Uterus (tissue), 4 donors: ENCODE measurements around the gene DHODH. TPM values are rescaled to one million over a fixed set of nuclear protein-coding genes. Genes with fewer than 3 reads are reported as not detected.

Source experiments
- DNase-seq, 2 donors: peaks; one replicate each; pipeline ENCODE4 v3.0.0-alpha.2; 2019 to 2020
- H3K27ac ChIP-seq, 2 donors: fragments of 200-600 bp; sonication (generic); 1 replicate in 1 of 2; 2 replicates in 1 of 2; pipeline ENCODE4 v1.5.1; 2016 to 2018
- H3K27me3 ChIP-seq, 2 donors: fragments of 200-600 bp; sonication (generic); one replicate each; pipeline ENCODE4 v1.5.1; 2018 to 2019; ENCODE audit warnings: control low read depth in 1 of 2
- H3K36me3 ChIP-seq, 2 donors: fragments of 200-600 bp; sonication (generic); one replicate each; pipeline ENCODE4 v1.5.1; 2019; ENCODE audit warnings: control low read depth in 1 of 2
- H3K4me1 ChIP-seq, 2 donors: fragments of 200-600 bp; sonication (generic); one replicate each; pipeline ENCODE4 v1.5.1; 2018 to 2019; ENCODE audit warnings: control low read depth in 1 of 2
- H3K4me3 ChIP-seq, 2 donors: fragments of 200-600 bp; sonication (generic); 1 replicate in 1 of 2; 2 replicates in 1 of 2; pipeline ENCODE4 v1.5.1; 2018 to 2019; ENCODE audit warnings: mild to moderate bottlenecking in 1 of 2
- H3K9me3 ChIP-seq, 2 donors: fragments of 200-600 bp; sonication (generic); one replicate each; pipeline ENCODE4 v1.5.1; 2019; ENCODE audit warnings: control low read depth in 1 of 2
- POLR2A ChIP-seq, 2 donors: fragments of 450-650 bp; IDR thresholded peaks; one replicate each; pipeline ENCODE4 v1.6.1; 2016; ENCODE audit warnings: antibody characterized with exemption in 2 of 2, mild to moderate bottlenecking in 1 of 2, moderate library complexity in 1 of 2
- intact Hi-C: fragments of 100-400 bp; cut with DNase I; formaldehyde crosslinking; loops from one replicate; pipeline ENCODE4 v1.15.1; 2023; ENCODE audit warnings: low total_unique reads
- total RNA-seq, 4 donors: library from RNA; depleted of rRNA in 3 of 4; stranded (reverse); fragments of >200 nt in 3 of 4; gene quantifications; one replicate each; pipeline versions ENCODE4 v1.1.0 to v1.2.4, GENCODE V29; 2014 to 2023
- TF ChIP-seq, protein P1 (sequence below), 4 experiments: fragments of 200-600 bp in 2 of 4; fragments of 450-650 bp in 2 of 4; sonication (generic) in 2 of 4; IDR thresholded peaks; one replicate each; pipeline ENCODE4 v1.5.1; 2016 to 2019; ENCODE audit warnings: antibody characterized with exemption in 4 of 4, mild to moderate bottlenecking in 2 of 4, moderate library complexity in 1 of 4
- donor health status: DM: yes; HTN: yes; CAD: no.

The DHODH gene
- total RNA-seq, 4 donors from 2014 or later, result 1.8 to 14.7 (median 7.1) TPM

DNA sequence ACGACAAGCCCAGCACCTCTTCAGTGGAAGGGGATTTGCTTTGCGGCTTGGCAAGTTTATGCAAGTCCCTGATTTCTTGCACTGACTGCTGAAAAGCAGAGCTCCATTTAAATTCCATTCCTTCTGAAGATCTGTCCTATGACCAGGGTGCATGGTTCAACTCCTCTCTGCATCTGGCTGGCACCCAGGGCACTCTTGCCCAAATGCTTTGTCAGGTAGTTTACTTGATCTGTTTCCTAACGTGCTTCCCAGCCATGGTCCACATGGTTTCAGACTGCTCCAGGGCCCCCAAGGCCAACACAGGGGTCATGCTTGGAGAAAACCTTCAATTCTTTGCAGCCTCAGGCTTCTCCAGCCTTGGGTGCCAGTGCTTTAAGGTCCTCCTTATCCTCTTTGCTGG is 34.5 kb downstream of the DHODH start:
- intact Hi-C loops, result no loop called here
- TF ChIP-seq POLR2A (IDR thresholded peaks at IDR 0.05), result no peak
- TF ChIP-seq, protein P1, sequence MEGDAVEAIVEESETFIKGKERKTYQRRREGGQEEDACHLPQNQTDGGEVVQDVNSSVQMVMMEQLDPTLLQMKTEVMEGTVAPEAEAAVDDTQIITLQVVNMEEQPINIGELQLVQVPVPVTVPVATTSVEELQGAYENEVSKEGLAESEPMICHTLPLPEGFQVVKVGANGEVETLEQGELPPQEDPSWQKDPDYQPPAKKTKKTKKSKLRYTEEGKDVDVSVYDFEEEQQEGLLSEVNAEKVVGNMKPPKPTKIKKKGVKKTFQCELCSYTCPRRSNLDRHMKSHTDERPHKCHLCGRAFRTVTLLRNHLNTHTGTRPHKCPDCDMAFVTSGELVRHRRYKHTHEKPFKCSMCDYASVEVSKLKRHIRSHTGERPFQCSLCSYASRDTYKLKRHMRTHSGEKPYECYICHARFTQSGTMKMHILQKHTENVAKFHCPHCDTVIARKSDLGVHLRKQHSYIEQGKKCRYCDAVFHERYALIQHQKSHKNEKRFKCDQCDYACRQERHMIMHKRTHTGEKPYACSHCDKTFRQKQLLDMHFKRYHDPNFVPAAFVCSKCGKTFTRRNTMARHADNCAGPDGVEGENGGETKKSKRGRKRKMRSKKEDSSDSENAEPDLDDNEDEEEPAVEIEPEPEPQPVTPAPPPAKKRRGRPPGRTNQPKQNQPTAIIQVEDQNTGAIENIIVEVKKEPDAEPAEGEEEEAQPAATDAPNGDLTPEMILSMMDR (IDR thresholded peaks at IDR 0.05), result no peak
- H3K27me3 ChIP-seq, result no peaks in the 10 kb centered on the region

DNA sequence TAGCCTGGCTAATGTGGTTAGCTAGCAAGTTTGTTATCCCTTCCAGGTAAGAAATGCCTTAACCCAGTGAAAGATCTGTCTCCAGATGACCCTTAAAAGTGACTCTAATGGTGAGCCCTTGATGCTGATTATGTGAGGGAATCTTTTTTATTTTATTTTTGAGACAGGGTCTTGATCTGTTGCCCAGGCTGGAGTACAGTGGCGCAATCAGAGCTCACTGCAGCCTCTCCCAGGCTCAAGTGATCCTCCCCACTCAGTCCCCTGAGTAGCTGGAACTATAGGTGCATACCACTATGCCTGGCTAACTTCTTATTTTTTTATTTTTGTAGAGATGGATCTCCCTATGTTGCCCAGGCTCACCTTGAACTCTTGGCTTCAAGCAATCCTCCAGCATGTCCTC is 35.0 kb downstream of the DHODH start:
- Histone ChIP-seq H3K4me3 (no peak overlapping the region), H3K4me1 (no peaks in the 10 kb centered on the region), H3K27ac (no peak overlapping the region), H3K9me3 (no peaks in the 10 kb centered on the region), H3K27me3 (no peaks in the 10 kb centered on the region), H3K36me3 (no peaks in the 10 kb centered on the region)
- TF ChIP-seq, protein P1 (IDR thresholded peaks at IDR 0.05), result no peak
- no peak for TF ChIP-seq POLR2A (IDR thresholded peaks at IDR 0.05)
- intact Hi-C loops, result no loop called here
- no peak for DNase-seq

More for the DNA sequence above, 34.5 kb downstream of the DHODH start:
- H3K27ac ChIP-seq, result no peak overlapping the region
- no peaks in the 10 kb centered on the region for H3K9me3 ChIP-seq
- no peaks in the 10 kb centered on the region for H3K36me3 ChIP-seq
- H3K4me1 ChIP-seq, result no peaks in the 10 kb centered on the region
- H3K4me3 ChIP-seq, result no peak overlapping the region
- DNase-seq, result no peak

DNA sequence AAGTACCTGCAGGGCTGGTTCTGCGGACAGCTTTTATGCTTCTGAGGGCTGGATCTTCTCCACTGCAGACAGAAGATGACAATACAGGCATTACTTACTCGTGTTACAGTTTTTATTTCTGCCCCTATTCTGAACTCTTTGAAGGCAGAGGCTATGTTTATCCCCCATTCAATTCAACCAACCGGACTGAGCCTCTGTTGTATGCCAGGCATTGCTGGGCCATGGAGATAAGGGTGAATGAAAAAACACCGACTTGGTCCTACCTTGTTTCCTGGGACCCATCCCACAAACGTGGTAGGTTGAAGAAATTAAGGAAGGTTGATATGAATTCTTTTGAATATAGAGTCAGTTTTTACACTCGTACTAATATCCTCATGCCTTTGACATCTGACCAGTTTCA is 35.8 kb downstream of the DHODH start:
- Histone ChIP-seq H3K27ac (no peak overlapping the region), H3K27me3 (no peaks in the 10 kb centered on the region), H3K9me3 (no peaks in the 10 kb centered on the region), H3K4me1 (no peaks in the 10 kb centered on the region), H3K36me3 (no peaks in the 10 kb centered on the region), H3K4me3 (no peak overlapping the region)
- no peak for DNase-seq
- intact Hi-C loops, result no loop called here
- TF ChIP-seq, protein P1 (IDR thresholded peaks at IDR 0.05), result no peak
- no peak for TF ChIP-seq POLR2A (IDR thresholded peaks at IDR 0.05)

DNA sequence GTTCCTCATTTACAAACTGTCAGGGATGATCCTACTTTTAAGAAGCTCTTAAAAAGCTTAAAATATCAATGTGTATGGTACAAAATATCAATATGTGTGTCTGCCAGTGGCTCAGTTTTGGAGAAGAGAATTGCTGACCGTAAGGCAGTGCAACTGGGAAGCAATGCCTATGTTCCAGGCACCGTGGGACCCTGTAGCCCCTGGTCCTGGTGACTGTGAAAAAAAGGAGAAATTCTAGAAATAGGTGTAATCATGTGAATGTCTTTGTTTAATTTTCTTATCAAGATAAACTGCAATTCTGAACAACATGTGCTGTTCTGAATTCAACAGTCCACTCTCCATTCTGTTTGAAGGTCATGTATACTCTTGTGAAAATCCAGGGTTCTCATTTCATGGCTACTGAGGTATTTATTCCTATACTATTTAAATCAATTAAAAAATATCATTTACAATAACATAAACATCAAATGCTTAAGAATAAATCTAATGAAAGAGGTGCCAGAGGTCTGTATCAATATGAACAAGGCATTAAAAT is 36.3 kb downstream of the DHODH start:
- TF ChIP-seq, protein P1 (IDR thresholded peaks at IDR 0.05), result no peak
- no peak overlapping the region for H3K4me3 ChIP-seq

DNA sequence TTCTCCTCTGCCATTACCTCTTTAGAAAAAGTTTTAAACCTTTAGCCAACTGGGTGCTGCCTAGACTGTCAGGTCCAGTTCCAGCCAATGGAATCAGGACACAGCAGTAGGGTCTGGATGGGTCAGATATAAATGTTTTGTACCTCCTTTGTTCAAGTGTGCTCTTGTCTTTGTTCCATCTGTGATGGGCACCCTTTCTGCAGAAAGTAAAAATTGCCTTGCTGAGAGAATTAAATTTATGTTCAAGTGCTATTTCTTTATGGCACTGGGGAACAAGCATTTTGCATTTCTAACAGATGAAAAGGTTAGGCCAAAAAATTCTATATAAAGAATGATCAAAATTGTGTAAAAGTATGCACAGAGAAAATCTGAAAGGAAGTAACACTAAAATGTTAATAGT is 40.6 kb downstream of the DHODH start:
- no peak overlapping the region for H3K4me3 ChIP-seq
- no peaks in the 10 kb centered on the region for H3K27me3 ChIP-seq
- no peak for TF ChIP-seq POLR2A (IDR thresholded peaks at IDR 0.05)
- TF ChIP-seq, protein P1 (IDR thresholded peaks at IDR 0.05), result no peak
- DNase-seq, result no peak
- intact Hi-C loops, result no loop called here
- H3K9me3 ChIP-seq, result no peaks in the 10 kb centered on the region
- no peaks in the 10 kb centered on the region for H3K4me1 ChIP-seq
- H3K36me3 ChIP-seq, result no peaks in the 10 kb centered on the region
- H3K27ac ChIP-seq, result no peak overlapping the region

More for the DNA sequence above, 36.3 kb downstream of the DHODH start:
- Histone ChIP-seq H3K27me3 (no peaks in the 10 kb centered on the region), H3K4me1 (no peaks in the 10 kb centered on the region), H3K27ac (no peak overlapping the region), H3K9me3 (no peaks in the 10 kb centered on the region), H3K36me3 (no peaks in the 10 kb centered on the region)
- intact Hi-C loops, result no loop called here
- no peak for DNase-seq
